ENCODE results near the gene HERC3. TPM values are rescaled to one million over a fixed set of nuclear protein-coding genes. Genes with fewer than 3 reads are reported as not detected.

HERC3 gene
- total and polyA plus RNA-seq, 2 of the 13 experiments (the other 11 are each of a cell fraction or from before 2014, with no cell fraction given), result 3.8 to 6.2 TPM

DNA sequence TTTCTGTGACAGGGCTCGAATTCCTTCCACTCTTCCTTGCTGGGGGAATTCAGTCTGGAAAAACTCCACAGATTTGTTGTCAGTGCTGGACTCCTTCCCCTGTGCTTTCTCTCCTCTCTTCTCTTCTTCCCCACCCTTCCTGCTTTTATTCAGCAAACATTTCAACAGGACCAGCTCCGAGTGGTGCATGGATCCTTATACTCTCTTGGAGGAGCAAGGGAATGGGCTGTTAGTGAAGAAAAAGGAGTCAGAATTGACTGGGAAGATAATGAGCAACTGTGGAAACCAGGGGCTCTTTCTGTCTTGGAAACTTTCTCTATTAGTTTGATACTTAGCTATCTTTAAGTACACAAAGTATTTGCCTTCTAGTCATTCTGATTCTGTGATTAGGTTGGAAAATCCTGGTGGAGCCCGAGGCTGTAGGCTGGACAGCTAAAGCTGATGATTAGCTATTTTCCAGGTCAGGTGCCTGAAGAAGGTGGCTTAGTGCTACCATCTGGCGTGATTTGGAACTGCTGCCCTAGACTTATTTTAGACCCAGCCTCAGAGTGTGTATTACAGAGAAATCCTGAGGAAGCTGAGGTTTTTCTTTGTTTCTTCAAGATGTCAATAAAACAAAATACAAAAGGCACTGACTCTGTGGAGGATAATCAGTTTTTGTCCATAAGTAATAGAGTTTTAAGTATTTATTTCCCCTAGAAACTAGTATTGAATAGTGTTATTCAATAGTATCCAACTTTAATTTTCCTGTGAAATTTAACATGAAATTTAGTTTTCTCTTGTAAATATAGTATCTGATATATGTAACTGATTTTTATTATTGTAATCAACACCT, 67.0 kb downstream of the HERC3 start (continued):
- TF ChIP-seq, protein P1, sequence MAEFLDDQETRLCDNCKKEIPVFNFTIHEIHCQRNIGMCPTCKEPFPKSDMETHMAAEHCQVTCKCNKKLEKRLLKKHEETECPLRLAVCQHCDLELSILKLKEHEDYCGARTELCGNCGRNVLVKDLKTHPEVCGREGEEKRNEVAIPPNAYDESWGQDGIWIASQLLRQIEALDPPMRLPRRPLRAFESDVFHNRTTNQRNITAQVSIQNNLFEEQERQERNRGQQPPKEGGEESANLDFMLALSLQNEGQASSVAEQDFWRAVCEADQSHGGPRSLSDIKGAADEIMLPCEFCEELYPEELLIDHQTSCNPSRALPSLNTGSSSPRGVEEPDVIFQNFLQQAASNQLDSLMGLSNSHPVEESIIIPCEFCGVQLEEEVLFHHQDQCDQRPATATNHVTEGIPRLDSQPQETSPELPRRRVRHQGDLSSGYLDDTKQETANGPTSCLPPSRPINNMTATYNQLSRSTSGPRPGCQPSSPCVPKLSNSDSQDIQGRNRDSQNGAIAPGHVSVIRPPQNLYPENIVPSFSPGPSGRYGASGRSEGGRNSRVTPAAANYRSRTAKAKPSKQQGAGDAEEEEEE (CRISPR knock-in tag; IDR thresholded peaks at IDR 0.05; ENCODE audit: borderline replicate concordance), result no peak

DNA sequence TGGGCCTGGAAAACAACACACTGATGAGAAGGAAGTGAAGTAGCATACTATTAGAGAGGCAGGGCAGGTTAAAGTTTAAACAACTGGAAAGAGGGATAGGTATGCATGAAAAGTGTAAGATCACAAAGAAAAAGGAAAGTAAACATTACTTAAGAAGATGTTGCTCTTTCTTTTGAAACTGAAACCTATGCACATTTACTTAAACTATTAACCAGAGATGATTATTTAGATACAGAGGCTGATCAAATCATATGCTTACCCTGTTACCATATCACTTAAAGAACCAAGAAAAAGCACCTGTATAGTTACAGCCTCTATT, 67.6 kb downstream of the HERC3 start:
- Histone ChIP-seq H3K79me2 (ENCODE audit: insufficient read depth, low read length) (no peaks in the 10 kb centered on the region), H3K9ac (ENCODE audit: insufficient read depth, low read depth, low read length) (no peak overlapping the region), H3K4me2 (ENCODE audit: low read depth, low read length) (peak overlapping the region; percentile 49), H3K36me3 (replicated peaks in 1 of 2; ENCODE audit: control insufficient read depth in 1 of 2, insufficient read depth in 2 of 2, low read length in 2 of 2) (0 out of 5 replicates have a peak, but pooled peaks cover 0 to 3% of the 10 kb centered on the region in 2 experiments), H2AFZ (ENCODE audit: low read length) (no peak overlapping the region), H3K27ac (ENCODE audit: extremely low read length, insufficient read depth, low read length) (no peak overlapping the region), H3K4me3 (replicated peaks in 1 of 3; ENCODE audit: insufficient read depth in 1 of 3, low read depth in 2 of 3, low read length in 3 of 3) (no peak overlapping the region; a peak in 1 of 6 replicates), H4K20me1 (ENCODE audit: insufficient read depth, low read length) (no peaks in the 10 kb centered on the region), H3K4me1 (ENCODE audit: insufficient read depth, low read length) (peaks cover 43% of the 10 kb centered on the region), H3K9me3 (ENCODE audit: low read length) (no peaks in the 10 kb centered on the region), H3K27me3 (ENCODE audit: control insufficient read depth in 1 of 2, insufficient read depth in 2 of 2, low read length in 2 of 2) (no peaks in the 10 kb centered on the region)
- FAIRE-seq, result no peak
- CTCF ChIA-PET (ENCODE audit: low intra/inter-chr PET ratio, low total read pairs), result interaction anchor here (1.3 to 2.0 kb wide), 2 partner anchors 120 to 134 kb away, joined by 4 to 14 read pairs; no protein-coding TSS in a partner anchor
- POLR2A ChIA-PET, result interaction anchor here (1.1 kb wide), 1 partner anchor 67 kb away, joined by 3 read pairs; no protein-coding TSS in a partner anchor
- in situ Hi-C loops (cut with HindIII; ENCODE audit: extremely low pct_ligation_motif_present, low pct_unique_long_range_greater_than_20kb), result loop anchor here (5.0 kb wide), 1 partner anchor 133 kb away; no protein-coding TSS in a partner anchor
- intact Hi-C loops (cut with micrococcal nuclease; ENCODE audit: unreplicated experiment), result loop anchor here (1.0 to 5.0 kb wide), 3 partner anchors 68 to 137 kb away; partner anchors contain the start of genes HERC3 and PYURF
- DNase-seq (ENCODE audit: low spot score), result peak; percentile 25
- BruUV-seq (replicated peaks), result no TSS peak
- ATAC-seq, result peak; percentile 72
- TF ChIP-seq, protein P2, sequence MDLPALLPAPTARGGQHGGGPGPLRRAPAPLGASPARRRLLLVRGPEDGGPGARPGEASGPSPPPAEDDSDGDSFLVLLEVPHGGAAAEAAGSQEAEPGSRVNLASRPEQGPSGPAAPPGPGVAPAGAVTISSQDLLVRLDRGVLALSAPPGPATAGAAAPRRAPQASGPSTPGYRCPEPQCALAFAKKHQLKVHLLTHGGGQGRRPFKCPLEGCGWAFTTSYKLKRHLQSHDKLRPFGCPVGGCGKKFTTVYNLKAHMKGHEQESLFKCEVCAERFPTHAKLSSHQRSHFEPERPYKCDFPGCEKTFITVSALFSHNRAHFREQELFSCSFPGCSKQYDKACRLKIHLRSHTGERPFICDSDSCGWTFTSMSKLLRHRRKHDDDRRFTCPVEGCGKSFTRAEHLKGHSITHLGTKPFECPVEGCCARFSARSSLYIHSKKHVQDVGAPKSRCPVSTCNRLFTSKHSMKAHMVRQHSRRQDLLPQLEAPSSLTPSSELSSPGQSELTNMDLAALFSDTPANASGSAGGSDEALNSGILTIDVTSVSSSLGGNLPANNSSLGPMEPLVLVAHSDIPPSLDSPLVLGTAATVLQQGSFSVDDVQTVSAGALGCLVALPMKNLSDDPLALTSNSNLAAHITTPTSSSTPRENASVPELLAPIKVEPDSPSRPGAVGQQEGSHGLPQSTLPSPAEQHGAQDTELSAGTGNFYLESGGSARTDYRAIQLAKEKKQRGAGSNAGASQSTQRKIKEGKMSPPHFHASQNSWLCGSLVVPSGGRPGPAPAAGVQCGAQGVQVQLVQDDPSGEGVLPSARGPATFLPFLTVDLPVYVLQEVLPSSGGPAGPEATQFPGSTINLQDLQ (CRISPR knock-in tag; IDR thresholded peaks at IDR 0.05), result no peak
- TF ChIP-seq, protein P3, sequence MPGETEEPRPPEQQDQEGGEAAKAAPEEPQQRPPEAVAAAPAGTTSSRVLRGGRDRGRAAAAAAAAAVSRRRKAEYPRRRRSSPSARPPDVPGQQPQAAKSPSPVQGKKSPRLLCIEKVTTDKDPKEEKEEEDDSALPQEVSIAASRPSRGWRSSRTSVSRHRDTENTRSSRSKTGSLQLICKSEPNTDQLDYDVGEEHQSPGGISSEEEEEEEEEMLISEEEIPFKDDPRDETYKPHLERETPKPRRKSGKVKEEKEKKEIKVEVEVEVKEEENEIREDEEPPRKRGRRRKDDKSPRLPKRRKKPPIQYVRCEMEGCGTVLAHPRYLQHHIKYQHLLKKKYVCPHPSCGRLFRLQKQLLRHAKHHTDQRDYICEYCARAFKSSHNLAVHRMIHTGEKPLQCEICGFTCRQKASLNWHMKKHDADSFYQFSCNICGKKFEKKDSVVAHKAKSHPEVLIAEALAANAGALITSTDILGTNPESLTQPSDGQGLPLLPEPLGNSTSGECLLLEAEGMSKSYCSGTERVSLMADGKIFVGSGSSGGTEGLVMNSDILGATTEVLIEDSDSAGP (CRISPR knock-in tag; IDR thresholded peaks at IDR 0.05; ENCODE audit: borderline replicate concordance), result no peak
- TF ChIP-seq ZBTB21 (CRISPR knock-in tag; IDR thresholded peaks at IDR 0.05), result no peak
- TF ChIP-seq JARID2 (CRISPR knock-in tag; IDR thresholded peaks at IDR 0.05; ENCODE audit: insufficient replicate concordance), result no peak
- no peak for TF ChIP-seq NR1H2 (CRISPR knock-in tag; IDR thresholded peaks at IDR 0.05; ENCODE audit: borderline replicate concordance, low read depth)
- TF ChIP-seq MIXL1 (CRISPR knock-in tag; IDR thresholded peaks at IDR 0.05), result 0 out of 2 replicates have a peak, but pooled peaks have one; percentile 10
- no peak for TF ChIP-seq ZFP37 (CRISPR knock-in tag; IDR thresholded peaks at IDR 0.05; ENCODE audit: borderline replicate concordance)
- TF ChIP-seq, protein P4, sequence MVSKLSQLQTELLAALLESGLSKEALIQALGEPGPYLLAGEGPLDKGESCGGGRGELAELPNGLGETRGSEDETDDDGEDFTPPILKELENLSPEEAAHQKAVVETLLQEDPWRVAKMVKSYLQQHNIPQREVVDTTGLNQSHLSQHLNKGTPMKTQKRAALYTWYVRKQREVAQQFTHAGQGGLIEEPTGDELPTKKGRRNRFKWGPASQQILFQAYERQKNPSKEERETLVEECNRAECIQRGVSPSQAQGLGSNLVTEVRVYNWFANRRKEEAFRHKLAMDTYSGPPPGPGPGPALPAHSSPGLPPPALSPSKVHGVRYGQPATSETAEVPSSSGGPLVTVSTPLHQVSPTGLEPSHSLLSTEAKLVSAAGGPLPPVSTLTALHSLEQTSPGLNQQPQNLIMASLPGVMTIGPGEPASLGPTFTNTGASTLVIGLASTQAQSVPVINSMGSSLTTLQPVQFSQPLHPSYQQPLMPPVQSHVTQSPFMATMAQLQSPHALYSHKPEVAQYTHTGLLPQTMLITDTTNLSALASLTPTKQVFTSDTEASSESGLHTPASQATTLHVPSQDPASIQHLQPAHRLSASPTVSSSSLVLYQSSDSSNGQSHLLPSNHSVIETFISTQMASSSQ (IDR thresholded peaks at IDR 0.05; ENCODE audit: low read depth), result peak; percentile 59
- TF ChIP-seq, protein P4 (CRISPR knock-in tag; IDR thresholded peaks at IDR 0.05; ENCODE audit: borderline replicate concordance), result peak; percentile 15; the same call in 1 of the 2 replicates
